ENCODE measurements around the gene ATRNL1. TPM values are rescaled to one million over a fixed set of nuclear protein-coding genes. Genes with fewer than 3 reads are reported as not detected.

Gene ATRNL1
- total RNA-seq, 1 experiment from 2014 or later, result not detected

DNA sequence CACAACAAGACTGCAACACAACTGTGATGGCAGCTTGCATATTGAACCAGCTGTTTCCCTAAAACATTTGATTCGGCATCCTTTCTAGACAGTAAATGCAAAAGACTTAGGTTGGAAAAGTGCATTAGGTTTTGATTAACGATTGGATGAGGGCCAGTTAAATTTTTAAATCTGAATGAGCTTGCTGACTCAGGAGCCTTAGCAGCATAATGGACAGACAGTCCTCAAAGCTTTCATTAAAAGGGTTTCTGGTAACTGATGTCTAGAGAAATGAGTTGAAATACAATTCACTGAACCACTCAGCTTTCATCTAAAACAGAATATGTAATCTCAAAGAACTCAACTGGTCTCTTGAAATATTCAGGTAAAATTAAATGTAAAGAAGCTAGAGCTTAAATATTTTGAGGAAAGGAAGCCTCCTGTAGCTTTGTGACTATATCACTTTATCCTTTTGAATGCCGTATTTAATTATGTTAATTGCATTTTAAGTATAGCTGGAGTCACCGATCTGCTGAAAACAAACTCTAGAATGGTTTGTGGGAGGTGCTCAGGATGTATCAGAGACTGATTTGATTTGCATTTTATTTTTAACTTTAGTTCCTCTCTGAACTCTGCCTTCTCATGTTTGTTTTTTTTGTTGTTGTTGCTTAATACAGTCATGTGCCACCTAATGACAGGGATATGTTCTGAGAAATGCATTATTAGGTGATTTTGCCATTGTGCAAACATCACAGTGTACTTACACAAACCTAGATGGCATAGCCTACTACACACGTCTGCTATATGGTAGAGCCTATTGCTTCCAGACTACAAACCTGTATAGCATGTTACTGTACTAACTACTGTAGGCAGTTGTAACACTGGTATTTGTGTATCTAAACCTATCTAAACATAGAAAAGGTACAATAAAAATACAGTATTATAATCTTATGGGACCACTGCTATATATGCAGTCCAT is 29.2 kb upstream of the ATRNL1 start:
- Histone ChIP-seq H3K36me3 (ENCODE audit: control insufficient read depth, insufficient read depth, low read length) (no peaks in the 10 kb centered on the region), H3K9me3 (no peaks in the 10 kb centered on the region), H3K4me1 (no peaks in the 10 kb centered on the region), H3K27me3 (replicated peaks; ENCODE audit: control insufficient read depth, insufficient read depth, low read length) (no peaks in the 10 kb centered on the region; the same call in 1 of the 2 replicates), H3K4me3 (ENCODE audit: low read depth, low read length) (no peak overlapping the region)
- H3K27me3 Mint-ChIP-seq (ENCODE audit: insufficient read depth, unreplicated experiment), result peaks cover 10% of the 10 kb centered on the region
- H3K36me3 Mint-ChIP-seq (ENCODE audit: insufficient read depth, unreplicated experiment), result no peaks in the 10 kb centered on the region
- no peak overlapping the region for H3K27ac Mint-ChIP-seq (ENCODE audit: unreplicated experiment)
- ChIA-PET POLR2A (no interaction called here), CTCF (no interaction called here)
- BruUV-seq (replicated peaks), result no TSS peak
- TF ChIP-seq CTCF (IDR thresholded peaks at IDR 0.05; ENCODE audit: insufficient read depth in 1 of 2, low read depth in 1 of 2, low read length in 1 of 2, severe bottlenecking in 1 of 2, unreplicated experiment in 1 of 2), result no peak
- intact Hi-C loops (cut with micrococcal nuclease; ENCODE audit: unreplicated experiment), result no loop called here
- no peaks in the 10 kb centered on the region for H3K4me1 Mint-ChIP-seq (ENCODE audit: low read depth, unreplicated experiment)
- H3K4me3 Mint-ChIP-seq (ENCODE audit: unreplicated experiment), result no peak overlapping the region
- no peaks in the 10 kb centered on the region for H3K9me3 Mint-ChIP-seq (ENCODE audit: unreplicated experiment)
- DNase-seq, result no peak

DNA sequence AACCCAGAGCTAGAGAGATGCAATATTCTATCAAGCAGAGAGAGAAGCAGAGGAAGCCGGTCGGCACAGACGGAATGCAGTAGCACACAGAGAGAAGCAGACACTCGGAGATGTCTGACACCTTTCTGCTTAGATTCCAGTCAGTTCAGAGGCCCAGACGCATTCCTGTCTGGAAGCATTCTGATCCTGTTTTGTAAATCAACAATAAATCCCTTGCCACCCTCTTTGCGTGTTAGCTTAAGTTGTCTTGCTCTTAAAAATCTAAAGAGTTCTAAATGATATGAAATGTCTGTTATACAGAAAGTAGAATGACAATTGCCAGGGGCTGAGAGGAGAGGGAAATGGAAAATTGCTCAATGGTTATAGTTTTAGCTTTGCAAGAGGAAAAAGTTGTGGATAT is 27.4 kb upstream of the ATRNL1 start:
- ChIA-PET CTCF (no interaction called here), POLR2A (no interaction called here)
- H3K9me3 ChIP-seq, result no peaks in the 10 kb centered on the region
- no peaks in the 10 kb centered on the region for H3K4me1 ChIP-seq
- no peaks in the 10 kb centered on the region; the same call in none of the 2 replicates for H3K27me3 ChIP-seq (replicated peaks; ENCODE audit: control insufficient read depth, insufficient read depth, low read length)
- no peak for DNase-seq
- BruUV-seq (replicated peaks), result no TSS peak
- no peak for TF ChIP-seq CTCF (IDR thresholded peaks at IDR 0.05; ENCODE audit: insufficient read depth in 1 of 2, low read depth in 1 of 2, low read length in 1 of 2, severe bottlenecking in 1 of 2, unreplicated experiment in 1 of 2)
- intact Hi-C loops (cut with micrococcal nuclease; ENCODE audit: unreplicated experiment), result no loop called here
- Mint-ChIP-seq H3K36me3 (ENCODE audit: insufficient read depth, unreplicated experiment) (no peaks in the 10 kb centered on the region), H3K4me3 (ENCODE audit: unreplicated experiment) (no peak overlapping the region), H3K27me3 (ENCODE audit: insufficient read depth, unreplicated experiment) (peaks cover 14% of the 10 kb centered on the region), H3K4me1 (ENCODE audit: low read depth, unreplicated experiment) (no peaks in the 10 kb centered on the region), H3K27ac (ENCODE audit: unreplicated experiment) (no peak overlapping the region), H3K9me3 (ENCODE audit: unreplicated experiment) (no peaks in the 10 kb centered on the region)
- H3K36me3 ChIP-seq (ENCODE audit: control insufficient read depth, insufficient read depth, low read length), result no peaks in the 10 kb centered on the region
- H3K4me3 ChIP-seq (ENCODE audit: low read depth, low read length), result no peak overlapping the region

- CTCF ChIA-PET, result no interaction called here
- BruUV-seq (replicated peaks), result no TSS peak
- no peak overlapping the region for H3K27ac Mint-ChIP-seq (ENCODE audit: unreplicated experiment)
- TF ChIP-seq CTCF (IDR thresholded peaks at IDR 0.05; ENCODE audit: insufficient read depth in 1 of 2, low read depth in 1 of 2, low read length in 1 of 2, severe bottlenecking in 1 of 2, unreplicated experiment in 1 of 2), result no peak
- no peaks in the 10 kb centered on the region for H3K9me3 Mint-ChIP-seq (ENCODE audit: unreplicated experiment)
- no peaks in the 10 kb centered on the region for H3K9me3 ChIP-seq
- no peaks in the 10 kb centered on the region for H3K36me3 ChIP-seq (ENCODE audit: control insufficient read depth, insufficient read depth, low read length)
- H3K36me3 Mint-ChIP-seq (ENCODE audit: insufficient read depth, unreplicated experiment), result no peaks in the 10 kb centered on the region
- intact Hi-C loops (cut with micrococcal nuclease; ENCODE audit: unreplicated experiment), result no loop called here
- peaks cover 14% of the 10 kb centered on the region for H3K27me3 Mint-ChIP-seq (ENCODE audit: insufficient read depth, unreplicated experiment)
- H3K4me3 ChIP-seq (ENCODE audit: low read depth, low read length), result no peak overlapping the region
- no peak overlapping the region for H3K4me3 Mint-ChIP-seq (ENCODE audit: unreplicated experiment)
- no peaks in the 10 kb centered on the region for H3K4me1 ChIP-seq
- POLR2A ChIA-PET, result no interaction called here
- H3K4me1 Mint-ChIP-seq (ENCODE audit: low read depth, unreplicated experiment), result no peaks in the 10 kb centered on the region
- no peak for DNase-seq
- no peaks in the 10 kb centered on the region; the same call in none of the 2 replicates for H3K27me3 ChIP-seq (replicated peaks; ENCODE audit: control insufficient read depth, insufficient read depth, low read length)
Observed at GRCh38 chr10:115066528-115066927, 26.6 kb upstream of the ATRNL1 start.

Data from Caco-2 (cell line).